ENCODE measurements around the gene KRTAP10-3. TPM values are rescaled to one million over a fixed set of nuclear protein-coding genes. Genes with fewer than 3 reads are reported as not detected.

Gene KRTAP10-3
- total RNA-seq, 1 experiment from 2014 or later: not detected

- no peaks in the 10 kb centered on the region for H3K27me3 ChIP-seq (ENCODE audit: control insufficient read depth, insufficient read depth, low read length)
- ChIA-PET POLR2A (interaction anchor here (0.6 kb wide), 1 partner anchor 19 kb away, joined by 3 read pairs; no protein-coding TSS in a partner anchor), CTCF (no interaction called here)
- in situ Hi-C loops (cut with HindIII; ENCODE audit: low pct_unique_long_range_greater_than_20kb, low sequenced_read_pairs) (no loop called here), intact Hi-C loops (cut with micrococcal nuclease; ENCODE audit: unreplicated experiment) (loop anchor here (5.0 to 10.0 kb wide), 2 partner anchors 230 to 272 kb away; no protein-coding TSS in a partner anchor)
- TF ChIP-seq TCF7L2 (IDR thresholded peaks at IDR 0.05; ENCODE audit: low read depth, low read length) (no peak), SIN3A (IDR thresholded peaks at IDR 0.05; ENCODE audit: borderline replicate concordance, insufficient read depth, low read depth, low read length) (no peak), POLR2AphosphoS5 (IDR thresholded peaks at IDR 0.05; ENCODE audit: low read depth, low read length) (no peak), REST (IDR thresholded peaks at IDR 0.05; ENCODE audit: insufficient read depth in 1 of 2, low read depth in 2 of 2, low read length in 1 of 2) (no peak), CTCF (IDR thresholded peaks at IDR 0.05) (no peak)
- no peaks in the 10 kb centered on the region for H3K4me1 ChIP-seq (ENCODE audit: control insufficient read depth, insufficient read depth, low read length)
- BruUV-seq (replicated peaks): no TSS peak
- no peak overlapping the region for H3K4me3 ChIP-seq (ENCODE audit: low read depth in 2 of 2, low read length in 2 of 2)
- H3K36me3 ChIP-seq (ENCODE audit: control insufficient read depth, insufficient read depth, low read length): no peaks in the 10 kb centered on the region; the same call in 1 of the 2 replicates
- H3K9me3 ChIP-seq (ENCODE audit: control insufficient read depth, insufficient read depth, low read depth, low read length): no peaks in the 10 kb centered on the region
- no peak overlapping the region for H3K27ac ChIP-seq (ENCODE audit: low read length)
- ATAC-seq (no peak), DNase-seq (ENCODE audit: low read depth, low spot score) (no peak)
These were observed 45.9 kb downstream of the KRTAP10-3 start for GRCh38 chr21:44512496-44513388.

GRCh38 chr21:44511938-44512275, 46.7 kb downstream of the KRTAP10-3 start:
- H3K9me3 ChIP-seq (ENCODE audit: control insufficient read depth, insufficient read depth, low read depth, low read length): no peaks in the 10 kb centered on the region
- ChIA-PET POLR2A (no interaction called here), CTCF (no interaction called here)
- no peaks in the 10 kb centered on the region for H3K27me3 ChIP-seq (ENCODE audit: control insufficient read depth, insufficient read depth, low read length)
- no peaks in the 10 kb centered on the region for H3K4me1 ChIP-seq (ENCODE audit: control insufficient read depth, insufficient read depth, low read length)
- no peak overlapping the region for H3K4me3 ChIP-seq (ENCODE audit: low read depth in 2 of 2, low read length in 2 of 2)
- no TSS peak for BruUV-seq (replicated peaks)
- intact Hi-C loops (cut with micrococcal nuclease; ENCODE audit: unreplicated experiment) (loop anchor here (5.0 to 10.0 kb wide), 2 partner anchors 230 to 273 kb away; no protein-coding TSS in a partner anchor), in situ Hi-C loops (cut with HindIII; ENCODE audit: low pct_unique_long_range_greater_than_20kb, low sequenced_read_pairs) (no loop called here)
- ATAC-seq: no peak
- DNase-seq (ENCODE audit: low read depth, low spot score): no peak
- TF ChIP-seq SIN3A (IDR thresholded peaks at IDR 0.05; ENCODE audit: borderline replicate concordance, insufficient read depth, low read depth, low read length) (no peak), POLR2AphosphoS5 (IDR thresholded peaks at IDR 0.05; ENCODE audit: low read depth, low read length) (no peak), CTCF (IDR thresholded peaks at IDR 0.05) (no peak), TCF7L2 (IDR thresholded peaks at IDR 0.05; ENCODE audit: low read depth, low read length) (no peak), REST (IDR thresholded peaks at IDR 0.05; ENCODE audit: insufficient read depth in 1 of 2, low read depth in 2 of 2, low read length in 1 of 2) (no peak)
- H3K36me3 ChIP-seq (ENCODE audit: control insufficient read depth, insufficient read depth, low read length): no peaks in the 10 kb centered on the region
- no peak overlapping the region for H3K27ac ChIP-seq (ENCODE audit: low read length)
